ENCODE results near the gene SNX5.

DNA sequence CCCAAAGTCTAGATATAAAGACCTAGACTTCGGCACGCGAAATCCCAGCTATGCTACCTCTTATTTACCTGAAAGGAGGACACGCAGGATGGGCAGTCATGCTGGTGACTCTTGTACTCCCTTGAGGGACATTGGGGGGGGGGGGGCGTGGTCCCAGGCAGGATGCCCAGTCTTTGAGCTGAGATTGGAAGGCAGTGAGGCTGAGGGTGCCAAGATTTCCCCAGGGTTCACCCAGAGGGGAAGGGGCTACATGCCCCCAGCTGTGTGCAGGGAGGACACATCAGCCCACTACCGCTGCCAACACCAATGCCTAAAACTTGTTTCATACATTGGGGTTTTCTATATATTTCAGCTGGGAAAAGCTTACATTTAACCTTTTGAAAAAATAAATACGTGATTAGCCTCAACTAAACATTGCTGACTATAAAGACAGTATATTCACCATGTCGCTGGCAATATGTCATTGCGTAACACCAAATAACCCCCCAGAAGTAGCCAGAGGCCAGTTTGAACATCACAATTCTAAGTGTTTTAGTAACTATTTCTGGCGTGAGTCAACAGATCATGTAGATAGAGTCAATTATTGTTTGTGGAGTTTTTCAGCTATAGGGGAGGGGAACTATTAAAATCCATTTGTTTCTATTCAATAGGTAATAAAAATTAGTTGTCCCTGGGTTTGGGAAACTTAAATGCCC is 21.8 kb upstream of the SNX5 start:
- TF ChIP-seq, protein P1, sequence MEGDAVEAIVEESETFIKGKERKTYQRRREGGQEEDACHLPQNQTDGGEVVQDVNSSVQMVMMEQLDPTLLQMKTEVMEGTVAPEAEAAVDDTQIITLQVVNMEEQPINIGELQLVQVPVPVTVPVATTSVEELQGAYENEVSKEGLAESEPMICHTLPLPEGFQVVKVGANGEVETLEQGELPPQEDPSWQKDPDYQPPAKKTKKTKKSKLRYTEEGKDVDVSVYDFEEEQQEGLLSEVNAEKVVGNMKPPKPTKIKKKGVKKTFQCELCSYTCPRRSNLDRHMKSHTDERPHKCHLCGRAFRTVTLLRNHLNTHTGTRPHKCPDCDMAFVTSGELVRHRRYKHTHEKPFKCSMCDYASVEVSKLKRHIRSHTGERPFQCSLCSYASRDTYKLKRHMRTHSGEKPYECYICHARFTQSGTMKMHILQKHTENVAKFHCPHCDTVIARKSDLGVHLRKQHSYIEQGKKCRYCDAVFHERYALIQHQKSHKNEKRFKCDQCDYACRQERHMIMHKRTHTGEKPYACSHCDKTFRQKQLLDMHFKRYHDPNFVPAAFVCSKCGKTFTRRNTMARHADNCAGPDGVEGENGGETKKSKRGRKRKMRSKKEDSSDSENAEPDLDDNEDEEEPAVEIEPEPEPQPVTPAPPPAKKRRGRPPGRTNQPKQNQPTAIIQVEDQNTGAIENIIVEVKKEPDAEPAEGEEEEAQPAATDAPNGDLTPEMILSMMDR (conservative IDR thresholded peaks at IDR 0.05 in 1 of 2, IDR thresholded peaks at IDR 0.05 in 1 of 2; ENCODE audit: extremely low read depth in 1 of 2, insufficient read depth in 1 of 2, low read depth in 1 of 2, low read length in 2 of 2): no peak
- TF ChIP-seq EZH2 (IDR thresholded peaks at IDR 0.05; ENCODE audit: borderline replicate concordance, low read length): no peak

Measured in mammary epithelial cell (primary cell).